HG02759 (cell line): ENCODE measurements around the gene TFAP2A.

Source experiments
- ATAC-seq: cut with Tn5 transposase; IDR thresholded peaks from one replicate; pipeline ENCODE4 v1.9.1; 2021; ENCODE audit warnings: mild to moderate bottlenecking, moderate library complexity; ENCODE audit not compliant: unreplicated experiment

The TFAP2A gene

GRCh38 chr6:10426781-10427279 lies 12.0 kb upstream of the TFAP2A start:
- no peak for ATAC-seq

GRCh38 chr6:10425975-10426780 lies 11.3 kb upstream of the TFAP2A start:
- ATAC-seq = peak; percentile 73

DNA sequence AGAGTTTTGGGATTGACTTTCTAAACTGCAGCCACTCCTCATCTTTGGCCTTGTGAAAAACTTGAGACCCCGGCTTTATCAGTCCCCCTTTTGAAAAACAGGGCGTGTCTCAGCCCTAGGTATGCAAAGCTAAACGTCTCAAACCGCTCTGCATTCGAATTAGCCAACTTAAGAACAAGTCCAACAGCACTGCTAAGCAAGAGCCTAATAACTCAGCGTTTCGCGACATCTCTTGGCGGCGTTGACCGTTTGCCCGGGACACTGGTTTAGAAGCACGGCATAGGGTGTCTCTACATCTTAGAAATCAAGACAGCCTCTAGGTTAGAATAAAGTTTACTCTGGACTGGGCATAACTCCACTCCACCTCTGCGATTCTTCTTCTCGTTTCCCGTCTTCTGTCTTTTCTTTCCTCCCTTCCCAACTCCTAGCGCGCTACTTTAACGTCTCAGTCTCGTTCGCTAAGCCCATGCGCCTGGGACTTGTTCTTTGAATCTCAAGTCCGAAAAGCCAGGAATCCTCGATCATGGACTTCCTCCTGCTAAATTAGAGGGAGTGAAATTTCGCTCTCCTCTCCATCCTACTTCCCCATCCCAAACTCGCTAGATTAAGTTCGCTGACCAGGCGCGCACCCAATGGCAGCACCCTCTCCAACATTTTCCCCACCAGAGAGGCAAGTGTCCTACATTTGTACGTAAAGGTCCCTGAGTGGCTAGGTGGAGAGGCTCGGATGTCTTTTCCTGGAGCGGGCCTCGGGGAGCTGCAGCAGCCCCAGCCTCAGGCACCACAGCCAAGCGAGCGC lies 10.5 kb upstream of the TFAP2A start:
- no peak for ATAC-seq

DNA sequence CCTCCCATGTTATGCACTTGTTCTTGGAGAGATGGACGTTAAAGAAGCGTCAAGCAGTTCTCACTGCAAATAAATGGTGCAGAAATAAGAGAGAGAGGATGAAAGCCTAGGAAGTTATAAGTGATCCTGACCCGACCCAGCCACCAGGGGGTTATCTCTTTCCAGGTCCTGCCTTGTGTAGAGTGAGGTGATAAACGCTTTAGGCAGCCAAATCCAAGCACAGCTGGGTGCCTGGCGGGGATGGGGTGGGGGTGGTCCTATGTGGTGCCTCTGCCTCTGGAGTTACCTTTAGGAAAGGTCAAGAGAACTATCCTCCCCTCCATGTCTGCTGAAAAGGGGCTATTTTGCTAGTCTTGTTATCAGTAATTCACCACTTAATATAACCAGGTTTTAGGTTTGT lies 9.2 kb upstream of the TFAP2A start:
- no peak for ATAC-seq

- ATAC-seq = no peak
Measured at GRCh38 chr6:10422737-10423034, 7.8 kb upstream of the TFAP2A start.

DNA sequence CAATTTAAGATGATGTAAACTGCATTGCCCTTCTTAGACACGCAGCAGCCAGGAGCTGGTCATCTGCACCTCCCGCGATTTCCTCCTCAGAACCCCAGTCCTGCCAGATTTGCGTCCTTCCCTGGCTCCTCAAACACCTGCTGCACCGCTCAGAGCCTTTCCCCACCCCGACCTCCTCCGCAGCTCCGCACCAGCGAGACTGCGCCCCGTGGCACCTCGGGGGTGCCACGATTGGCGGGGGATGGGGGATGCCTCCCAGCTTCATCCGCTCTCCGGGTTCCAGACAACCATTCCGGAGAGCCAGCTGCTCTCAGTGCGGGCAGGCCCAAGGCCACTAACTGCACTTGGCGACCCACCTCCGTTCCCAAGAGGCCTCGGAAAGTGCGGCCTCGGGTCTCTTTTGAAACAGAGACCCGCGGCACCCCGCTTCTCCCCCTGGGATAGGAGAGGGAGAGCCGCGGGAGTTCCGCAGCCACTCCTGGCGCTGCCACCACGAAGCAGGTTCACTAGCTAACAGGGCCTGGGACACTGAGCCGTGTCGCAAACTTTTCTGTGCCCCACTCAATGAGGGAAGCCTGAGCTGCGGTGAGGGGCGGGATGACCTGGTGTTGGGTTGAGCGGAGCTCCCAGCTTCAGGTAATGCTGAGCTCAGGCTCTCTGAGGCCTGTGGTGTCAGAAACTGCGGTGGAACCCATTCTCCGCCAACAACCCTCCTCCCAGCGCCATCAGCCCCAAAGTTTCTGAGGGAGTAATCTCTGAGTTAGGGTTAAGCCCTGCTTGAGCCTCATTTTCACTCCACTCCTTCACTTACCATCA lies 7.3 kb upstream of the TFAP2A start:
- ATAC-seq = no peak

DNA sequence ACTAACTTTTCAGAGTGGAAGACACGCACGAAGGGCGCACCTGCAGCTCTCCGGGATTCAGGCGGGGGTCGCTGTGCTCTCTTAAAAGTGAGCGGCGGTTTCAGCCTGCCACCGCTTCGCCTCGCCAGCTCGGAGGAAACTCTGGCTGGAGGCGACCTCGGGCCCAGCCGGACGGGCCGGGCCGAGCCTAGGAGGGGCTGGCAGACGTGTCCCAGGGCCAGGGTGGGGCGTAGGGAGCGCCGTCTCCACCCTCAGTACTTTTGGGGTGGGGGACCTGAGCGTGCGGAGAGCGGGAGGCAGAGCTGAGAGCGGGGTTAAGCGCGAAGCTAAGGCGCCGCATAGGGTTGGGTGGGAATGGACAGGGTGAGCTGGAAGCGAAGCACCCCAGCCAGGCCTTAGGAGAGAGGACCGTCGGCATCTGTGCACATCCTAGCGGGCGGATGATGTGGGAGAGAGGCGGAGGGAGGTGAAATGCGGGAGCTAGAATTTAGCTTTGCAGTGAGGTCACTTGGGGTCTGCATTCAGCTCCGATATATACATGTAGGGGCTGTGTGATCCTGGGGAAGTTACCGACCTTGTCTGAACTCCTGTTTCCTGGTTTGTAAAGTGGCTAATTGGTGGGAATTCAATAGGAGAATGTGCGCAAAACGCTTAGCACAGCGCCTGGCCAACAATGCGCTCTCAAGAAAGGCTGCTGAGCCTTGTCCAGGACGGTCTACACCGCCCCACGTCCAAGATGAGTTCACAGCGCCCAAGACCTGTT lies 6.5 kb upstream of the TFAP2A start:
- ATAC-seq = no peak

GRCh38 chr6:10420546-10421157 lies 5.8 kb upstream of the TFAP2A start:
- ATAC-seq = no peak

DNA sequence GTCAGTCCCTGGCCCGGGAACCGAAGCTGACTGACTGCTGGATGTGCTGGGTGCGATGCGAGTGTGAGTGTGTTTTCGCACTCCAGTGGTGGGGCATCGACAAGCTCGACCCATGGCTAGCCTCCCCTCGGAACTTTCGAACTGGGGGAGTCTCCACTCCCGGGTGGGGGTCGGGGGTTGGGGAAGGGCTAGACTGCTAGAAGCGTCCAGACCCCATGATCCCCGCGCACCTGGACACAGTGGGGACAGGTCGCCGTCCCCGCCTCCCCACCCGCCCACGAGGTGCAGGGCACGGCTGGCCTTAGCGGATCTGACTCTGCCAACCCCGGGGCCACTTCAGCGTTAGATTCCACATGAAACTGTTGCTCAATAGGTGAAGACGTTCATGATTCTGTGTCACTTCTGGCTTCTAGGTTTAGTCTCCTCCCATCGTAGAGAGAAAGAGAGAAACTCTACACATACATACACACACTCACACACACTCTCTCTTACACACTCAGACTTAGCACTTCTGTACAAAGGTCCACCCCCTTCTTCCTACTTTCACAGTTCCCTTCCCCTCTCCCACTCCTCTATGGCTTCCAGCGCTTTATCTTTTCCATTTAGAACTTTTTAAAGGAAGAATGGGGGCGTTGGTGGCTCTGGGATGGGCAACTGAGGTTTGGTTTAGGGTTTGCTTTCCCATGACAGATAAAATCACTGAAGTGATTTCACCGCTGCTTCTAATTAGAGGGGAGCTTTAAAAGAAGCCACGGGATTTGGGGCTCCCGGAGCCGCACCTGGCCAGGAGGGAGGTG lies 5.1 kb upstream of the TFAP2A start:
- no peak for ATAC-seq

DNA sequence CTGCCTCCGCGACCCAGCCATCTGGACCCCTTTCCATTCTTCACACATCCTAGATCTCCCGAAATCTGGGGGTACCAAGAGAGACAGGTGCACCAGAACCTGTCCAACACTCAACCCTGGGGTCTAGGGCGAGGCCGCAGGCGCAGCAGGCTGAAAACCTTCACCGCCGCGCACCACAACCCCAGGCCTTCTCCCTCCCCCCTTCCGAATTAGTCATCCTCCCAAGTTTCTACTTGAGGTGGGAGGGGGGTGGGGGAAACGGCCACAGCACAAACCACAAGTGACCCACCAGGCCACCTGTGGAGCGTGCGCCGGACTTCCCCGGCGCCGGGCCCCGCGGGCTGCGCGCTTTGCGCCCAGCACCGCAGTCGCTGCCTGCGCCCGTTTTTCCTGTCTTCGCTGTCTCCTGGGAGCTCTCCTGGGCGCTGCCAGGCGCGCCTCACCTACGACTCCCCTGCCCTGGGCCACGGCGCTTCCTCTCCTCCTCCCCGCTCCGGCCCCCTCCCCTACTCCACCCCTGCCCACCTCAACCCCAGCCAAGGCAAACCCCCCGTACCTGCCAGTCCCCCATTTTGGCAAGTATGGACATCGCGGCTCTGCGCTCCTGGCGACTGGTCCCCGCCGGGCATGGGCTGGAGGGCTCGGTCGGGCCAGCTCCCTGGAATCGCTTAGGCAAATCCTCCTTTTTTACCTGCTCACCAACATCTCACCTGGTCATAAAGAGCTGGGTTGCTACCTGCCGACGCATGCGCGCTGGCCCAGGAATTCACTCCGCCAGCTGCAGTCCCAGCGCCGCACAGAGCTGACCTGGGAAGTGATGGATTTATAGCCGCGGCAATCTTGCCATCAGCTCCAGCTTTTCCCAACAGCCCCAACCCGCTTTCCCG lies 4.2 kb upstream of the TFAP2A start:
- peak; percentile 42 for ATAC-seq

DNA sequence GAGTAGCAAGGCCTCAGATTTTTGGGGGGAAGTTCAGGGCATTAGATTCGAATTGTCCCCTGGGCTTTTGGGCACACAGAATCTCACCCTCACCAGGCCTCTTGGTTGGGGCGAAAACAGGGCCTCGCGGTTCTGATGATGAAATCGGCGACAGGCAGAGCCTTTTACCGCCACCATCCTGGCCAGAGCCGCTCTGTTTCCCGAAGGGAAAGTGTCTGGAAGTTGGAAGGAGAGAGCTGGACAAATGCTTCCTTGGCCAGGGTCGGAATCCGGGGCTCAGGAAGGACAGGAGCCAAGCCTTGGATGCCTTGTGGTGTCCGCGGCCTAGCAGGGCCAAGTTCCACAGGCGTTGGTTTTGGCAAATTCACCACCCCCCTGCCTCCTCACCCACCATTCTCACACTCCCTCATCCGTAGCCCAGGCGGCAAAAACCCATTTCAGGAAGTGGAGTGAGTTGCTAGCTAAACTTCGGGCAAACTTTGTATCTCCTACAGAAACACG lies 3.5 kb upstream of the TFAP2A start:
- ATAC-seq = no peak

DNA sequence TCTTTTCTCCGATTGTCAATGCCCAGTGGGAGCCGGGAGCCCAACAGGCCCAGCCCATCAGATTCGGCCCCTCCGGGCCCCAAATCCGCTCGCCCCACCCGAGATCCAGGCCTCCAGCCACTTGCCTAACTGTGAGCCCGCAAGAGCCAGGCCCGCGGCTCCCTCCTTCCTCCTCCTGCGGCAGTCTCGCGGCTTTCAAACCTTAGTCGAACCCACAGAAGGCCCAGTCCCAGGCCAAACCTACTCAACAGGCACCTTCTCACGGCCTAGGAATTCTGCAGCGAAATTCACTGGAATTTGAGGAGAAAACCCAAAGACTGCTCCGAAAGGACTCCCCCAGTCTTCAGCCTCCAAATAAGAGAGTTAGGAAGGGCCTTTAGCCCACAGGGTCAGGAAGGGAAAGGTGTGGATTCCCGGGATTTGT lies 2.8 kb upstream of the TFAP2A start:
- no peak for ATAC-seq

DNA sequence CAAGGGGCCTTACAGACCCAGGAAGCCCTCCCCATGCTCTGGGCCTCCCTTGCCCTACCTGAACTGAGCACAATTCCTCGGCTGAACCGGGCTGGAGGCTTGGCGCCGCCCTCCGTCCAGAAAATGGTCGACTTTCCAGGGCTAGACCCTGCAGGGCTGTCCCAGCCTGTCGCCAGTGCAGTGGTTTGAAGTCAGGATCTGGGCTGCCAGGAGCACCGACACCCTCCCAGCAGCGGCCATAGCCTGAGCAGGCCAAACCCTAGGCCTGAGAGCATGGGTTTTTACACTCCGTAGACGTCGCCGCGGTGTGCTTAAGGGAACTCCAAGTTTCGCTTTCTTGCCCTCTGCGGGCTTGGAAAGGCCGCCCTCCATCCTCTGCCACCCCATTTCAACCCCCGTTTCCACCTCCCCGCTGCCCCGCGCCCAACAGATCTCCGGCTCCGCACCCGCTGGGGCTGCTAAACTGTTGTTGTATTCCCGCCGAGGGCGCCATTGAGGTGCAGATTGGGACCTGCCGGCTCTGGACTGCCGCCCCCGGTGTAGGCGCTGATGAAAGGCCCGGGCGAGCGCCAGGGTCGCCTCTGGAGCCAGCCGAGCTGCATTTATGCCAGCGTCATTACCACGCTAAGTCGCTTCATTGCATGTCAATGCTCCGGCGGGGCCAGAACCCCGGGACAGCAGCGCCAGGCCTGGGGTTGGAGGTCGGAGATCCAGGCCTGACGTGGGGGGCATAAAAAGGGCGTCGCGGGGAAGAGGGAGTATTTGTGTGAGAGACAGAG lies 2.2 kb upstream of the TFAP2A start:
- ATAC-seq = no peak

DNA sequence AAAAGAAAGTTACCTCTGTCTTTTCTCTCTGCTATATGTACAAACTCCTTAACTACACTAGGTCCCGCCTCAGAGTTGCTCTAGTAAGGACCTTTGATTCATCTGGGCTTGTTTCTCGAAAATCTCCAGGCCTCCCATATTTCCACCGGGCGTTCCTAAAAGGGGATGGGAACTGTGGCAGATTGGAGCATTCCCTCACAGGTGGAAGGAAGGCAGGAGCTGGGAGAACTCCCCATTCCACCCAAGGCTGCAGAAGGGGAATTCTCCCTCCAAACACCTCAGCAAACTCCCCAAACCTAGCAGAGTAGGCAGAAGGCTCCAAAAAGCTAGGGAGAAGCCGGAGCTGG lies 1.6 kb upstream of the TFAP2A start:
- ATAC-seq = no peak

- no peak for ATAC-seq
Measured at GRCh38 chr6:10415617-10416480, 975 bp upstream of the TFAP2A start.

GRCh38 chr6:10413850-10414738 lies 780 bp downstream of the TFAP2A start:
- ATAC-seq = no peak
